Fibroblast of villous mesenchyme (primary cell): Measurements from ENCODE around the gene COL4A1. TPM values are rescaled to one million over a fixed set of nuclear protein-coding genes. Genes with fewer than 3 reads are reported as not detected.
A peak's percentile ranks its signal among the peaks of the same experiment; 100 is the strongest.

Experiments used
- DNase-seq: peaks from one replicate; pipeline ENCODE4 v3.0.0-alpha.2; 2010; ENCODE audit warnings: low read depth
- H3K4me3 ChIP-seq: 2 replicates; pipeline ENCODE4 v1.5.1; 2011; ENCODE audit warnings: low read depth, mild to moderate bottlenecking, low read length
- CTCF ChIP-seq: IDR thresholded peaks from 2 replicates; pipeline ENCODE4 v1.5.1; 2012; ENCODE audit warnings: low read depth, mild to moderate bottlenecking, low read length; ENCODE audit not compliant: insufficient read depth
- total RNA-seq: library from RNA; depleted of rRNA; stranded (reverse); fragments of >200 nt; gene quantifications from 2 replicates; pipeline ENCODE4 v1.2.3, GENCODE V29; 2012

COL4A1 gene
- total RNA-seq, 1 donor, result 1,391 TPM

GRCh38 chr13:110168999-110169933 lies 137.7 kb downstream of the COL4A1 start:
- no peak for TF ChIP-seq CTCF
- DNase-seq, result peak; percentile 27
- H3K4me3 ChIP-seq, result no peak overlapping the region

GRCh38 chr13:110166598-110166997 lies 140.4 kb downstream of the COL4A1 start:
- DNase-seq, result no peak
- H3K4me3 ChIP-seq, result no peak overlapping the region
- TF ChIP-seq CTCF, result no peak

- TF ChIP-seq CTCF, result no peak
- no peak for DNase-seq
- no peak overlapping the region for H3K4me3 ChIP-seq
Measured at GRCh38 chr13:110164706-110165105, 142.3 kb downstream of the COL4A1 start.

- DNase-seq, result peak; percentile 48
- H3K4me3 ChIP-seq, result no peak overlapping the region
- TF ChIP-seq CTCF, result no peak
Measured at GRCh38 chr13:110162866-110163658, 143.9 kb downstream of the COL4A1 start.

GRCh38 chr13:110162053-110162452 lies 144.9 kb downstream of the COL4A1 start:
- no peak for TF ChIP-seq CTCF
- no peak for DNase-seq
- no peak overlapping the region for H3K4me3 ChIP-seq

GRCh38 chr13:110161112-110161882 lies 145.7 kb downstream of the COL4A1 start:
- H3K4me3 ChIP-seq, result no peak overlapping the region
- no peak for TF ChIP-seq CTCF
- peak; percentile 71 for DNase-seq
